Smooth muscle cell (in vitro differentiated cells): Measurements from ENCODE around the gene SLC25A22. TPM values are rescaled to one million over a fixed set of nuclear protein-coding genes. Genes with fewer than 3 reads are reported as not detected.
A peak's percentile ranks its signal among the peaks of the same experiment; 100 is the strongest.

Experiments used
- DNase-seq: peaks from one replicate; lab custom pipeline; 2025; ENCODE audit not compliant: unreplicated experiment; lab: John Stamatoyannopoulos, UW
- H2AFZ ChIP-seq: fragments of 200-600 bp; sonication (generic); 2 replicates; pipeline ENCODE4 v1.6.0; 2016; ENCODE audit warnings: antibody characterized with exemption, low read depth, mild to moderate bottlenecking
- H3F3A ChIP-seq: fragments of 200-600 bp; sonication (generic); 2 replicates; pipeline ENCODE4 v1.6.0; 2017; ENCODE audit warnings: antibody characterized with exemption, low read depth
- H3K27ac ChIP-seq: fragments of 200-600 bp; sonication (generic); 2 replicates; pipeline ENCODE4 v1.5.1; 2016; ENCODE audit warnings: low read depth, mild to moderate bottlenecking
- H3K27me3 ChIP-seq: fragments of 200-600 bp; sonication (generic); 2 replicates; pipeline ENCODE4 v1.6.1; 2016; ENCODE audit warnings: low read depth, mild to moderate bottlenecking
- H3K36me3 ChIP-seq: fragments of 200-600 bp; sonication (generic); 2 replicates; pipeline ENCODE4 v1.5.1; 2016; ENCODE audit warnings: low read depth
- H3K4me1 ChIP-seq: fragments of 200-600 bp; sonication (generic); 2 replicates; pipeline ENCODE4 v1.5.1; 2016; ENCODE audit warnings: low read depth
- H3K4me2 ChIP-seq: fragments of 200-600 bp; sonication (generic); 2 replicates; pipeline ENCODE4 v1.6.0; 2016; ENCODE audit warnings: mild to moderate bottlenecking
- H3K4me3 ChIP-seq: fragments of 200-600 bp; sonication (generic); 2 replicates; pipeline ENCODE4 v1.5.1; 2016; ENCODE audit warnings: mild to moderate bottlenecking
- H3K79me2 ChIP-seq: fragments of 200-600 bp; sonication (generic); 2 replicates; pipeline ENCODE4 v1.6.0; 2016; ENCODE audit warnings: low read depth, mild to moderate bottlenecking
- H3K9ac ChIP-seq: fragments of 200-600 bp; sonication (generic); 2 replicates; pipeline ENCODE4 v1.6.0; 2016; ENCODE audit warnings: low read depth
- H3K9me3 ChIP-seq: fragments of 200-600 bp; sonication (generic); replicated peaks from 2 replicates; pipeline ENCODE4 v1.5.1; 2016; ENCODE audit warnings: low read depth
- H4K20me1 ChIP-seq: fragments of 200-600 bp; sonication (generic); 2 replicates; pipeline ENCODE4 v1.6.0; 2016; ENCODE audit warnings: low read depth
- WGBS: methylation state at CpG from one replicate; pipeline ENCODE4 v1.1.7; 2016; ENCODE audit warnings: low lambda C conversion rate; 5-methylcytosine and 5-hydroxymethylcytosine counted together
- polyA plus RNA-seq: library from polyadenylated mRNA; unstranded; fragments of >200 nt; fragmentation: Nextera tagmentation; extraction: Ambion mirVana; gene quantifications from 2 replicates; pipeline ENCODE4 v1.2.1, GENCODE V29; 2016
- total RNA-seq: library from RNA; depleted of rRNA; stranded (reverse); fragments of >200 nt; gene quantifications from 2 replicates; pipeline ENCODE4 v1.2.3, GENCODE V29; 2014
- TF ChIP-seq, protein P1 (sequence below): fragments of 200-600 bp; sonication (generic); IDR thresholded peaks from 2 replicates; pipeline ENCODE4 v1.5.1; 2017; ENCODE audit warnings: borderline replicate concordance, mild to moderate bottlenecking, antibody characterized with exemption; ENCODE audit not compliant: insufficient read depth, poor library complexity, severe bottlenecking

Gene SLC25A22
- total and polyA plus RNA-seq, 2 experiments from 2014 or later: 6.9 to 25.2 TPM

GRCh38 chr11:830295-831117 is 32.4 kb upstream of the SLC25A22 start:
- Histone ChIP-seq H3K4me2 (peak overlapping the region; percentile 85), H3K9ac (no peak overlapping the region), H4K20me1 (peaks cover 50% of the 10 kb centered on the region), H3K4me1 (peaks cover 44% of the 10 kb centered on the region), H3K27ac (no peak overlapping the region), H3K4me3 (peak overlapping the region; percentile 43), H3K27me3 (peaks cover 59% of the 10 kb centered on the region), H3F3A (peaks cover 10% of the 10 kb centered on the region), H2AFZ (no peak overlapping the region), H3K36me3 (no peaks in the 10 kb centered on the region), H3K79me2 (peaks cover 17% of the 10 kb centered on the region), H3K9me3 (no peaks in the 10 kb centered on the region)
- no peak for DNase-seq
- 3% methylated on average over 58 of the region's 78 CpGs for WGBS
- TF ChIP-seq, protein P1, sequence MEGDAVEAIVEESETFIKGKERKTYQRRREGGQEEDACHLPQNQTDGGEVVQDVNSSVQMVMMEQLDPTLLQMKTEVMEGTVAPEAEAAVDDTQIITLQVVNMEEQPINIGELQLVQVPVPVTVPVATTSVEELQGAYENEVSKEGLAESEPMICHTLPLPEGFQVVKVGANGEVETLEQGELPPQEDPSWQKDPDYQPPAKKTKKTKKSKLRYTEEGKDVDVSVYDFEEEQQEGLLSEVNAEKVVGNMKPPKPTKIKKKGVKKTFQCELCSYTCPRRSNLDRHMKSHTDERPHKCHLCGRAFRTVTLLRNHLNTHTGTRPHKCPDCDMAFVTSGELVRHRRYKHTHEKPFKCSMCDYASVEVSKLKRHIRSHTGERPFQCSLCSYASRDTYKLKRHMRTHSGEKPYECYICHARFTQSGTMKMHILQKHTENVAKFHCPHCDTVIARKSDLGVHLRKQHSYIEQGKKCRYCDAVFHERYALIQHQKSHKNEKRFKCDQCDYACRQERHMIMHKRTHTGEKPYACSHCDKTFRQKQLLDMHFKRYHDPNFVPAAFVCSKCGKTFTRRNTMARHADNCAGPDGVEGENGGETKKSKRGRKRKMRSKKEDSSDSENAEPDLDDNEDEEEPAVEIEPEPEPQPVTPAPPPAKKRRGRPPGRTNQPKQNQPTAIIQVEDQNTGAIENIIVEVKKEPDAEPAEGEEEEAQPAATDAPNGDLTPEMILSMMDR: no peak

GRCh38 chr11:829847-830294 is 31.8 kb upstream of the SLC25A22 start:
- no peak for DNase-seq
- peaks cover 17% of the 10 kb centered on the region for H3K79me2 ChIP-seq
- H3K36me3 ChIP-seq: no peaks in the 10 kb centered on the region
- peaks cover 47% of the 10 kb centered on the region for H4K20me1 ChIP-seq
- H3K4me2 ChIP-seq: peak overlapping the region; percentile 85
- H3K9ac ChIP-seq: no peak overlapping the region
- H3K4me3 ChIP-seq: peak overlapping the region; percentile 43
- H3K9me3 ChIP-seq: no peaks in the 10 kb centered on the region
- no peak overlapping the region for H3K27ac ChIP-seq
- peaks cover 65% of the 10 kb centered on the region for H3K27me3 ChIP-seq
- WGBS: 3% methylated on average over 39 of the region's 39 CpGs
- H2AFZ ChIP-seq: no peak overlapping the region
- TF ChIP-seq, protein P1: no peak
- peaks cover 44% of the 10 kb centered on the region for H3K4me1 ChIP-seq
- peaks cover 10% of the 10 kb centered on the region for H3F3A ChIP-seq

- WGBS: 12% methylated on average over 39 of the region's 40 CpGs
- Histone ChIP-seq H2AFZ (no peak overlapping the region), H3K4me2 (peak overlapping the region; percentile 85)
Measured at GRCh38 chr11:829176-829846, 31.2 kb upstream of the SLC25A22 start.

More at GRCh38 chr11:829176-829846, 31.2 kb upstream of the SLC25A22 start:
- TF ChIP-seq, protein P1: no peak
- Histone ChIP-seq H3K4me1 (peaks cover 43% of the 10 kb centered on the region), H3K36me3 (no peaks in the 10 kb centered on the region), H3F3A (peaks cover 6% of the 10 kb centered on the region), H3K9me3 (no peaks in the 10 kb centered on the region), H3K27me3 (peaks cover 65% of the 10 kb centered on the region), H3K4me3 (peak overlapping the region; percentile 43), H4K20me1 (peaks cover 42% of the 10 kb centered on the region), H3K27ac (no peak overlapping the region), H3K79me2 (peaks cover 12% of the 10 kb centered on the region), H3K9ac (no peak overlapping the region)
- DNase-seq: no peak
